Measurements from ENCODE around the gene IRF5.

- TF ChIP-seq ZNF274 (IDR thresholded peaks at IDR 0.05; ENCODE audit: low read depth, low read length) (no peak), YY1 (IDR thresholded peaks at IDR 0.05; ENCODE audit: insufficient read depth, insufficient read length) (no peak), SUZ12 (IDR thresholded peaks at IDR 0.05; ENCODE audit: extremely low read depth, insufficient read depth, insufficient read length) (no peak)
These were observed 44.4 kb downstream of the IRF5 start for GRCh38 chr7:128982105-128982504.

Measured in NT2/D1 (cell line).